EL (cell line): ENCODE data around the gene MSANTD2.
"Not testable (repeated sequence)": the region's sequence is repeated elsewhere in the genome, so short reads cannot be mapped to it uniquely, and the experiment has no call there.

Experiments used
- DNase-seq: peaks from one replicate; pipeline ENCODE4 v3.0.0-alpha.2; 2016

Gene MSANTD2

DNA sequence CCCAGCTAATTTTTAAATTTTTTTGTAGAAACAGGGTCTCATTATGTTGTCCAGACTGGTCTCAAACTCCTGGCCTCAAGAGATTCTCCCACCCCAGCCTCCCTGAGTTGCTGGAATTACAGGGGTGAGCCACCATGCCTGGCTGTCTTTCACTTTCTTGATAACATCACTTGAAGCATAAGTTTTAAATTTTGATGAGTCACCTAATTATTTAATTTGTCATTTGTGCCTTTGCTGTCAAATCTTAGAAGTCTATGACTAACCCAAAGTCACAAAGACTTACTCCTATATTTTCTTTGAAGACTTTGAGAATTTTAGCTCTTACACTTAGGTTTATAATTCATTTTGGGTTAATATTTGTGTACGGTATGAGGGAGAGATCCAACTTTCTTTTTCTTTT, 14.5 kb upstream of the MSANTD2 start:
- no peak for DNase-seq

DNA sequence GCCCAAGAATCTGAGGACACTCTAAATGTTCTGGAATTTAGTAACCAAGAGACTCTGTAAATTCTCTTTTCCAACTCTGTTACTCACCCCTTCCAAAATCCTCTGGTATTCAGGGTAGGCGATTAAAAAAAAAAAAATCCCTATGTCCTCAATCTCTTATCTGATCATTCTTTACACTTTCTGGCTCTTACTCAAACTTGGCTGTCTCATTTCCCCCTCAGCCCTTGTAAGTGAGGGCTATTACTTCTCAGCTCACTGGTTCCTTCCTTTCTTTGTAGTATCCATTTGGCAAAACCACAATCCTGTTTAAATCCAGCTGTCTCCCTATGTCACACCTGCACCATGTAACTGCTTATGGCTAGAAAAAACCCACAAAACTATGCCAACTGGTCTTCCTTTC, 12.7 kb upstream of the MSANTD2 start:
- DNase-seq: peak; percentile 69

DNA sequence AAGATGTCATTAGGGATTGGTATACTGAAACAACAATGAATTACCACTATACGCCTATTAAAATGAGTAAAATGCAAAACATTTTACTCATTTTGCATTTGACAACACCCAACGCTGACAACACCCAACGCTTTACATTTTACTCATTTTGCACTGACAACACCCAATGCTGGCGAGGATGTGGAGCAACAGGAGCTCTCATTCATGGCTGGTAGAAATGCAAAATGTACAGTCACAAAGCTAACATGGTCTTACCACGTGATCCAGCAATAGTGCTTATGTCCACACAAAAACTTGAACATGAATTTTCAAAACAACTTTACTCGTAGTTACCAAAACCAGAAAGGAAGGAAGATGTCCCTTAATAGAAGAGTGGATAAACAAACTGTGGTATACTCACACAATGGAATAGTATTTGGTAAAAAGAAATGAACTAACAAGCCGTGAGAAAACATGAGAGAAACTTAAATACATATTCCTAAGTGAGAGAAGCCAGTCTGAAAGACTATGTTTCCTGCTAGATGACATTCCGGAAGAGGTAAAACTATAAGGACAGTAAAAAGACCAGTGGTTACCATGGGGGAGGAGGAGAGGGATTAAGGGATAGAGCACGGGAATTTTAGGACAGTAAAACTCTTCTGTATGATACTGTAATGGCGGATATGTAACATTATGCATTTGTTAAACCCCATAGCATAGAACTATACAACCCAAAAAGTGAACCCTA, 11.4 kb upstream of the MSANTD2 start:
- DNase-seq: no peak

DNA sequence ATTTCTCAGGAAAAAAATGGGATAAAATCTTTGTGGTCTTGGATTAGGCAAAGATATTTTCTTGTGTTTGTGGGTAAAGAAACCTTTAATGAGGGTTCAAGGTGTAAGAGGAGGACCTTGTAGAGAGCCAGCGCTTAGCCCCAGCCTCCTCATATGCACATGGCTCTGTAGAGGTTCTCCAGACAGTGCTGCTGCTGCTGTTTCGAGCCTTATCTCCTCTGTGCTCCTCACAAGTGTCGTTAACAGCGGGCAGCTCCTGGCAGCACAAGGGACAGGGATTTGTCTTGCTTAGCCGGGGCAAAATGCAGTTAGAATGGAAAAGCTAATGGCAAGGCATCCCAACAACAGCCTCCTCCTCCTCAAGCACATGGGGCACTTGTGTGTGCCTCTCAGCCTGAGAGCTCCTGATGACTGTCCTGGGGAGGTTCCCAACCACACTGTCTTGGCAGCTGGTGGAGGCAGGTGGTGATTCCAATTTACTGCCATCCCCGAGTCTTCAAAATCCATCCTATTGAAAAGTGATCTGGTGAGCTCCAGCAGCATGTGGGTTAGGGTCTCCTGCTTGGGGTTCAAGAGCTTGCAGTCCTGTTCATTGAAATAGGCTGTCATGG, 7.6 kb upstream of the MSANTD2 start:
- no peak for DNase-seq

DNA sequence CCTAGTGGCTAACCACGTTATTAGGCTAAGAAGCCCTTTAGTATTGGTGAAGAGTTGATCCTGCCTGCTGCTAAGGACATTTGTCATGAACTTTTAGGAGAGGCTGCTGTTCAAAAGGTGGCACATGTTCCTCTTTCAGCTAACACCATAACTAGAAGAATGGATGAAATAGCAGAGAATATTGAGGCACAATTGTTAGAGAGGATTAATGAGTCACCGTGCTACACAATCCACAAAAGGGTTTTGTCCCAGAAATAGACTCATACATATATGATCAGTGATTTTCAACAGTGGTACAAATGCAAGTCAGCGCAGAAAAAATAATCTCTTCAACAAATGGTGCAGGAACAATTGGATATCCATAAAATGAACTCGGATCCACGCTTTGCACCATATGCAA, 7.0 kb upstream of the MSANTD2 start:
- DNase-seq: no peak

DNA sequence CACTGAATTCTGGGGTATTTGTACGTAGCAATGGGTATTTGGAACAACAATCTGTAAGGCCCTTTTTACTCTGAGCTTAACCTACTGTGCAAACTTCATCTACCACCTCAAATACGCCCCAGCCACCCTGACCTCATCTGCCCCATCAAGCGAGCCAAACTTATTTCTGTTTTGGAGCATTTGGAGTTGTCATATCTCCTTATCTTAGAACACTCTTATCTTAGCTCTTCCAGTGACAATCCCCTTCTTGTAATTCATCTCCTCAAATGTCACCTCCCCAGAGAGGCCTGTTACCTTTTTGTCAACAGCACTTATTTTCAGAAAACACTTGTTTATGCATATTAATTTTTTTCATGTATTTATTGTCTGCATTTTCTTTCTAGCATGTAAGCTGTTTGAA, 4.7 kb upstream of the MSANTD2 start:
- DNase-seq: no peak

DNA sequence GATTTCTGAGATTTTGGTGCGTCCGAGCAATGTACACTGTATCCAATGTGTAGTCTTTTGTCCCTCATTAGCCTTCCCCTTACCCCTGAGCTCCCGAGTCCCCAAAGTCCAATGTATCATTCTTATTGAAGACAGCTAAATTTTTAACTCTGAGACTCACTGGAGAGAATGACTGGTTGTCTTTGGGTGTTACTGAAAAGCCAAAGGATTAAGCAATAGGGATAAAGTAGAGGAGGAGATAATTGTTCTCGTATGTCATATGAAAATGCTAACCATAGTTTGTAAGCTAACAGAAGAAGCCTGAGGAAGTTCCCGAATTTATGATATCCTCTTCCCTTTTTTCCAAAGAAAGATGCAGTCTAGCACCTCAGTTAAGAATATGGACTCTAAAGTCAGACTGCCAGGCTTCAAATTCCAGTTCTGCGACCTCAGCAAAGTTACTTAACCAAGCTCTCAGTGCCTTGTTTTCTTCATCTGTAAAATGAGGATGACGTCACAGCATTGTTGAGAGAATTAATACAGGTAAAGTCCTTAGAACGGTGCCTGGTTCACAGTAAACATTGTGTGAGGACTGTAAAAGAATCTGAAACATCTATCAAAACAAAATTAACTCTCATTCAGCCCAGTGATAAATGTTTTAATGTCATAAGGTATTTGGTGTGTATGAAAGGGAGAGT, 1.6 kb upstream of the MSANTD2 start:
- peak; percentile 16 for DNase-seq

DNA sequence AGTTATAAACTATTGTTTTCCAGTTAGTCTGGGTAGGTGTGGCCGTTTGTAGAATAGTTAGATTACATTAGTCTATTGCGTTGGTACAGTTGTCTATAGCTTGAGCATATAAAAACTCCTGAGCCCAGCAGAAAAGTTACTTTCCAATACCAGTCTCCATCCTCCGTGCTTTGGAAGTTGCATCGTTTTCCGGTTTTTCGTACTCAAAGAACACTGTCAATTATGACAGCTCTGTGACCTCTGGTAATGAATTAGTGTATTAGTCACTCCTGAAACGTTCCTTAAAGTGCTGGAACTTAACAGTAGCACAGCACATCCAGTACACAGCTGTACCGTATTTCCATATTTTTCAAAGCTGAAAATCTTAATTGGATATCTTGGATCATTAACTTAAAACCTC, 808 bp upstream of the MSANTD2 start:
- peak; percentile 49 for DNase-seq

DNA sequence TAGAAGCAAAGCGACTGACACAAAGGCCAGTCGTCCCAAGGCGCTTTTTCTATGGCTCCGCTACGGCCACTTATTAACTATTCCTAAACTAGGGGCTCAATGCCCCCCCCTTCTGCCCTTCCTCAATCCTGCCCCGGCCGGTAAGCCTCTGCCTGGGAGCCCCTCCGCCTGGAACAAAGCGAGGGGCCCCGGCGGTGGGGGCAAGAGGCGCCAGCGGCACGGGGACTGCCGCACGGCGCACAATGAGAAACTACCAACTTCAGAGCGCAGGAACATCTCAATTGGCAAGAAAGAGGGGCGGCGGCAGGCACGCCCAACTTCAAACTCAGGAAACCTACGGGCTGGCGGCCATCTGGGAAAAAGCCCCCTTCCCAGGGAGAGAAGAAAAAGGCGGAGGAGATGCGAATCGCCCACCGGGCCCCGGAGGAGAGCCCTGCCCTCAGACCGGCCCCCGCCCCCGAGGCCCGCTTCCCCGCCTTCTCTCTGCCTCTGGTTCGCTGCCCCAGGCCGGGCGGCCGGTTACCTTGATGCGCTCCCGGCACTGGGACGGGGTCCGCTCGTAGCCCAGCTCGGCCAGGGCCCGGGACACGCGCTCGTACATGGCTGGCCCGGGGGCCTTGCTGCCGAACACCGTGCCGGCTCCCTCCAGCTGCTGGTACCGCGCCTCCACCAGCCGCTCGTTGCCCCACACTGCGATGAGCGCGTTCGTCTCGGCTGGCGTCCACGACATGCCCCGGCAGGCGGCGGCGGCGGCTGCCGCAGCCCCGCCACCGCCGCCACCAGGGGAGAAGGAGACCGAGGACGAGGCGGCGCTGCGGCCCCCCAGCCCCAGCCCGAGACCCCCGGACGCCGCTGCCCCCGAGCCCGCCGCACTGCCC, 619 bp downstream of the MSANTD2 start:
- DNase-seq: peak; percentile 36

DNA sequence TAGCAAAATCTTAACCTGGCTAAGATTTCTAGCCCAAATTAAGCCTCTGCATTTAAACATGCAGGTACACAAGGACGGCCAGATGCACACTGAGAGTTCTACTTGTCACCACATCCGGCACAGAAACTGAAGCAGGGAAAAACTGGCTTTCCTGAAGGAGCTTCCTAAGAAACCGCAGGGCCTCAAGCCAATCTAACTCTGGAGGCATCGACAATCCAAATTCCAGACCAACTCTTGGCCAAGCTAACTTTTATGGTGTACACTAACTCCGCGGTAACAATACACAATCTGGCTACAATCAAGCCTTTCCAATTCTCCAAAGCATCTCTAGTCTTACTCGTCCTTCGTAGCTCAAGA, 1.2 kb downstream of the MSANTD2 start:
- peak; percentile 79 for DNase-seq

DNA sequence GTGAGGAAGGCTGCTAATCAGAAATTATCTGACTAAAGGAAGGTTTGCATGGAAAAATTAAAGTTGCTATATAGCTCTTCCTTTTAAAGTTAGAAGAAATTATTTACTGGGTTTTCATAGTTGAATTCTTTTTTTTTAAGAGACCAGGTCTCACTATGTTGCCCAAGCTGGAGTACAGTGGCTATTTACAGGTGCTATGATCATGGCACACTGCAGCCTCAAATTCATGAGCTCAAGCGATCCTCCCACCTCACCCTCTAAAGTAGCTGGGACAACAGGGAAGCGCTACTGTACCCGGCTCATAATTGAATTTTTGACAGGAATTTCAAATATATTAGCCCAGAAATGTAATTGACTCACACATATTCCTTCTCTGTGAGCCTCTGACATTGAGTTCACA, 3.9 kb downstream of the MSANTD2 start:
- DNase-seq: no peak

DNA sequence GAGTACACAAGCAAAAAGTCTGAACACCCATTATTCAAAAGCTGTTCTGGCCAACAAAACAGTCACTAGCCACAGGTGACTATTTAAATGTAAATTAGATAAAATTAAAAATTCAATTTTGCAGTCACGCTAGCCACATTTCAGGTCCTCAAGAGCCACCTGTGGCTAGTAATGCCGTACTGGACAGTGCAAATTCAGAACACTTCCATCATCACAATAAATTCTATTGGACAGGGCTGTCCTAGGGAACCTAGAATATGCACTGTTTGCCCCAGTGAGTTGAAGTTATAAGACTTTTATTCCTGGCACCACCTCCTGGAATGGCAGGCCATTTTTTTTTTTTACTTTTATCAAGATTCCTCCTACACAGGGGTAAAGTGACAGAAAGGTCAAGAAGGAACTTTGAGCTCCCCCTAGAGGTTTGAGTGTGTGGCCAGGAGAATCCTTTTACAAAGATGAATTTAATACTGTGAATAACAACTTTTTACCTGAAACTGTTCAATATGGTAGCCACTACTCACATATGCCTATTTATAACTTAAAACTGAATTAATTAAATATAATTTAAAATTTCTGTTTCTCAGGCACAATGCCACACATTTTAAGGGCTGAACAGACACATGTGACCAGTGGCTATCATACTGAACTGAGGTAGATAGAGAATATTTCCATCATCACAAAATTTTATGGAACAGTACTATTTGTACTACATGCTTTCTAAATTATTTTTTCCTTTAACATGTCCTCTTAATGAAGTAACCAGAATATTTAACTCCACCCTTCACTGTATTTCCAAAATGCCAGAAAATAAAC, 6.5 kb downstream of the MSANTD2 start:
- peak; percentile 55 for DNase-seq

DNA sequence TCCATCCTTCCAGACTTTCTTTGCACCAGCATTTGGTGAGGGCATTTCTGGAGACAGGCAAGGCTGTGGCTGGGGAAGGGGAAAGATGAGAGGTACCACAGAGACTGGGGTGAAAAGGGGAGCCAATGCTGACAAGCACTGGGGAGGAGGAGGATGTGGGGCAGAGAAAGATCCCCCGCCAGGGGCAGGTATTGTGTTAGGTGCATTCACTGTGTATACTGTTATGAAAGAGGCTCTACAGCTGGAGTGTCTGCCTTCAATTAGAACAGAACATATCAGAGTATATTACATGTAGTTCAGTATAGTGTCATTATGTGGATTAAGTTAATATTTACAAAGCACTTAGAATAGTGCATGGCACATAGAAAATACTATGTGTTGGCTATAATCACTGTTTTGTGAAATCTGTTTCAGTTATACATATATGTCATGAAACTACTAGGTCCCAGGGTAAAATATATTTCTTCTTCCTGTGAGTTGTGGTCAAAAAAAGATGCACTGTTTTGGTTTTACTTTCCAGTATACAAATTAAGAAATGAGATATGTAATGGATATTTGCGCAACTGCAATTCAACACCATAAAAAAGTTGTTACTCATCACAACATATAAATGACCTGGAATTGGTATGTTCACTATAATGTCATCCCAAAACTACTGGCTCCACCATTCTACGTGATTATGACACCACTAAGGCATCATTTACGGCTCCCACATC, 8.4 kb downstream of the MSANTD2 start:
- peak; percentile 17 for DNase-seq

DNA sequence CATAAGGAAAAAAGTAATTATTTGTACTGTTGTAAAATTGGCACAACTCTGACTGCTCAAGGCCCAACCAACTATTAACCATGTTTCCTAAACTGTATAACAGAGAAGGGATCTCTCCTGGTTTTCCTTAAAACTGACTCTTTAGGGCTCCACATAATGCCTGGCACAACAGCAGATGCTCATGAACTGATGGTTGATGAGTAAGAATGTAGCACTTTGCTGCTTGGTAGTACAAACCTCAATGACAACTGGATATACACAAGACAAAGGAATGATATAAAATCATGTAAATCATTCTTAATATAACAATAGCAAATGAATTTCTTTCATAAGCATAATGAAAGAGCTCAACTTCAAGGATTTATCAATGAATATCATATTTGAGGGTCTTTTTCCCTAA, 11.7 kb downstream of the MSANTD2 start:
- peak; percentile 12 for DNase-seq

DNA sequence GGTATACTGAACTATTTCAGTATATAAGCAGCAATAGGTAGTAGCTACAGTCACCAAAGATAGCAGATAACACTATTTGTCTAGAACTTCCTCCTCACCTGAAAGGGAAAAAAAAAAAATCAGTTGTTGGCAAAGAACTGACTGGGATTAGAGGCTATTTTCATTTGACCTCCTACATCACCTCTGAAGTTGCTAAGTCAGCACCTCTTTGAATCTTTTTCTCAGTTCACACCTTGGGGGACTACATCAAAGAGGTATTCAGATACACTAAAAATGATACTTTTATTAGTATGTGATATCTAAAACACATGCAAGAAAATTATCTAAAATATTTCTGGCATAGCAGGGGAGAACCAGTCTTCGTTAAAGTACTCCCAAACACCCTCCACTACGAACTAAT, 16.2 kb downstream of the MSANTD2 start:
- DNase-seq: no peak

DNA sequence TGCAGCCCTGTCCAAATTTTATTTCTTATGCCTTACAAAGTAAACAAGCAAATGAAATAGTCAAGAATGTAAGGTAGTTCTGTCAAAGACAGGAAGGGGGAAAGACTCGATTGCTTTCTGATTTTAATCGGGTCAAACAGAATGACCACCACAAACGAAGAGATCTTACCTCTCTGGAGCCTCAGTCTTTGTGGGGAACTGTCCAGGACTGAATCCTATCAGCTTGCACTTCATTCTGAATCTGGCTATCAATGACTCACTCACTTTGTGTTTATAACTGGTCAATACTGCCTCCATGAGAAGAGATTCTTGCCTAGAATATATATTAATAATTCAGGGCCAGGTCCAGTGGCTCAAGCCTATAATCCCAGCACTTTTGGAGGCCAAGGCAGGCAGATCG, 17.2 kb downstream of the MSANTD2 start:
- DNase-seq: no peak

DNA sequence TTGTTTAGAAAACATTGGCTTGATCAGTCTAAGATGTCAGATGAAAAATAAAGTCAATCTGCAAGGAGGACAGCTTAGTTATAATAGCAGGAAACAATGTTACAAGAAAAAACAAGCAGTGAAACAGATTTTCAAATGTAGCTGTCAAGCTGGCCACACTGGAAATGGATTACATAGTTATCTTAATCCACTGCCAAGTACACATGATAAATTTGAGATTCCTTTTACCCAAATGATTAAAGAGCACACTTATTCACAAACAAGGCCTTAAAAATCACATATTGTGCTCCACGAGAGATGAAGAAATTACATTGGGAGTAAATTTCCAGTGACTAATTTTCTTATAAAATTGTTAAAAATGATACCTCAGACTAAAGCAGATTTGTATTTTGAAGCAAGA, 20.6 kb downstream of the MSANTD2 start:
- no peak for DNase-seq

DNA sequence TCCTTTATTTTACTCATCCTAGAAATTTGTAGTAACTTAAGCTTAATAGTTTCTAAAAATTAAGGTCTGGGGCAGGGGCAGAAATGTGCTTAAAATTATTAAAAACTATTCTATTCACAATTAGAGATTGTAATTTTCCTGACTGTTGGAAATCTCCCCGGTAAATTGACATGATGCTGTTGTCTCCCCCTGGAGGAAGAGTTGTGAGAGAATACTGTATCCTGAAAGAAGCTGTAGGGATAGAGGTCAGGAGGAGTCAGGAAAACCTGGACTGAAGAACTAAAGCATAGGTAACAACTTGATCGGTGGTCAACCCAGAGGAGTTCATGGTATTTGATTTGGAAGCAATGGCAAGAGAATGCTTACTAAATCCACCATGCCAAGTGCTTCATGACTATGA, 21.9 kb downstream of the MSANTD2 start:
- no peak for DNase-seq

DNA sequence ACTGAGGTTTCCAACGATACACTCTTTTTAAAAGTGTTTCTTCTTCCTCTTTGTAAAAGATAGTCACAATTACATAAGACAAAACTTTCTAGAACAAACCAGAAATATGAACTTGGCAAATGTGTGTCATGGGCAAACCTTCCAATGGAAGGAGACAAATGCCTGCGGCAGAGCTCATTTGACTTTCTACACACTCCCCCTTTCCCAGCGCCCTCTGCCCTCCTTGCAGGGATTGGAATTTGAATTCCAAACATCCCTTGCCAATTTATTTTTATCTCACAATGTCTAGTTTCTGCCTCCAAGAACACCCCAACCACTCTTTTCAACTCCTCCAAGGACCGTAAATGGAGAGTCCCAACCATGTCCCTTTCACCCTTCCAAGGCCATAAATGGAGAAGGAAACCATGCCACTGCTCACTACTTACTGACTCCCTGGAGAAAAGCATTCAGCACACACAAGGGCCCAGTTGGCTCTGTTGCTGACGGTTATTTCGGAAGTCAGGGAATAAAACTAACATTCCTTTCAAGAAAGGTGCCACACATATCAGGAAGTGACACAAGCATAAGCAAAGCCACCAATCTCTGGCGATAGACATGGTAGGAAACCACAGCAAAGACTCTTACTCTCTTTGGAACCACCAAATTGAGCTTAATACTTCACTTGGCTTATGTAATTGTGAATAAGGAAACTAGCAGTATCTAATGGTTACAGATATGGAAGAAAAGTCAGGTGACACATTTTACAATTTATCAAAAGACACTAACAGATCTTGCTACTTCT, 23.2 kb downstream of the MSANTD2 start:
- DNase-seq: no peak

DNA sequence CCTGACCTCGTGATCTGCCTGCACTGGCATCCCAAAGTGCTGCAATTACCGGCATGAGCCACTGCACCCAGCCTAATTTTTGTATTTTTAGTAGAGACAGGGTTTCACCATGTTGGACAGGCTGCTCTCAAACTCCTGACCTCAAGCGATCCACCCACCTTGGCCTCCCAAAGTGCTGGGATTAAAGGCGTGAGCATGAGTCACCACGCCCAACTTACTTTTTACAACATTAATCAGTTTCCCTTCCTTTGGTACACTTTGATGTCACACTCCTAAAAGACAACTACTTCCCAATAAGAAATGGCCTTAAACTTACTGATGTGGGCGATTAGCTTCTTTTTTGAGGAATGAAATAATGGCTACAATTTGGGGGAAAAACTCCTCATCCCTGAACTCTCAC, 29.2 kb downstream of the MSANTD2 start:
- not testable (repeated sequence) for DNase-seq
